K562 (cell line): ENCODE results near the gene PCARE.

Experiments
- CTCF ChIP-seq, 3 experiments: IDR thresholded peaks in 2 of 3; conservative IDR thresholded peaks in 1 of 3; 2 replicates each; pipeline ENCODE4 v1.5.1; 2011 to 2012; ENCODE audit warnings: low read length in 3 of 3, mild to moderate bottlenecking in 3 of 3, control low read depth in 2 of 3, improper control_type of control experiment in 1 of 3, inconsistent platforms in 1 of 3, low read depth in 1 of 3, mixed read lengths in 1 of 3, moderate library complexity in 1 of 3; ENCODE audit not compliant: insufficient read depth in 2 of 3
- HDAC1 ChIP-seq, 2 experiments: fragments of 450-650 bp; IDR thresholded peaks; 2 replicates each; pipeline ENCODE4 v1.6.1; 2016 to 2017; ENCODE audit warnings: inconsistent platforms in 1 of 2, mild to moderate bottlenecking in 1 of 2, moderate library complexity in 1 of 2
- POLR2A ChIP-seq: fragments of 450-650 bp; conservative IDR thresholded peaks from 2 replicates; pipeline ENCODE4 v1.6.1; 2016
- POLR2AphosphoS5 ChIP-seq: IDR thresholded peaks from 2 replicates; pipeline ENCODE4 v1.6.1; 2011; ENCODE audit warnings: mild to moderate bottlenecking, low read depth, low read length, moderate library complexity; ENCODE audit not compliant: control insufficient read depth, insufficient read depth
- PYGO2 ChIP-seq: fragments of 450-650 bp; IDR thresholded peaks from 2 replicates; pipeline ENCODE4 v1.6.1; 2016; ENCODE audit warnings: mild to moderate bottlenecking, missing genetic modification characterization, moderate library complexity, missing compliant biosample characterization
- ZKSCAN8 ChIP-seq: fragments of 200-800 bp; sonication (Bioruptor generic); IDR thresholded peaks from 2 replicates; pipeline ENCODE4 v1.6.1; 2016; ENCODE audit warnings: missing genetic modification characterization, missing compliant biosample characterization
- TF ChIP-seq, protein P1 (sequence below): fragments of 450-650 bp; IDR thresholded peaks from 2 replicates; pipeline ENCODE4 v1.6.1; 2014; ENCODE audit warnings: low read depth, mild to moderate bottlenecking, moderate library complexity, borderline replicate concordance

DNA sequence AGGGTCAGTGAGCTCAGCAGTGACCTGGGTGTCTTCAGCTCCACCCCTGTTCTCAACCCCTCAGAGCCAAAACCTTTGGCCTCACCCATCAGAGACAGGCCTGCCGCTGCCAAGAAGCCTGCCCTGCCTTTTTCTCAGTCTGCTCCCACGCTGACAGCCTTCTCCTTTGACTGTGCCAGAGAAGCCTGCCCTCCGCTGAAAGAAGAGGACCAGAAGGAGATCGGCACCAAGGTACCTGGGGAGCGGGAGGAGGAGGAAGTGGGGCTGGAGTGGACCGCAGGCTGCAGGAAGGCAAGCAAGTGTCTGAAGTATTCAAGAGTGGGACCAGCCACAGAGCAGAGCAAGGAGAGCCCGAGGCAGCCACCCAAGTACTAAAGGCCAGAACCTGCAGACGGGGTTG lies 60.0 kb downstream of the PCARE start:
- TF ChIP-seq ZKSCAN8 (CRISPR knock-in tag) (no peak), HDAC1 (IDR thresholded peaks at IDR 0.05) (no peak), CTCF (IDR thresholded peaks at IDR 0.05 in 2 of 3, conservative IDR thresholded peaks at IDR 0.05 in 1 of 3; ENCODE audit: insufficient read depth in 2 of 3, low read depth in 1 of 3, low read length in 3 of 3) (no peak), PYGO2 (no peak), POLR2A (no peak), POLR2AphosphoS5 (no peak)
- TF ChIP-seq, protein P1, sequence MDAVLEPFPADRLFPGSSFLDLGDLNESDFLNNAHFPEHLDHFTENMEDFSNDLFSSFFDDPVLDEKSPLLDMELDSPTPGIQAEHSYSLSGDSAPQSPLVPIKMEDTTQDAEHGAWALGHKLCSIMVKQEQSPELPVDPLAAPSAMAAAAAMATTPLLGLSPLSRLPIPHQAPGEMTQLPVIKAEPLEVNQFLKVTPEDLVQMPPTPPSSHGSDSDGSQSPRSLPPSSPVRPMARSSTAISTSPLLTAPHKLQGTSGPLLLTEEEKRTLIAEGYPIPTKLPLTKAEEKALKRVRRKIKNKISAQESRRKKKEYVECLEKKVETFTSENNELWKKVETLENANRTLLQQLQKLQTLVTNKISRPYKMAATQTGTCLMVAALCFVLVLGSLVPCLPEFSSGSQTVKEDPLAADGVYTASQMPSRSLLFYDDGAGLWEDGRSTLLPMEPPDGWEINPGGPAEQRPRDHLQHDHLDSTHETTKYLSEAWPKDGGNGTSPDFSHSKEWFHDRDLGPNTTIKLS = no peak
